HG02870 (cell line): ENCODE data around the gene ZNF609.
"Not testable (repeated sequence)": the region's sequence is repeated elsewhere in the genome, so short reads cannot be mapped to it uniquely, and the experiment has no call there.

Experiments used
- ATAC-seq: cut with Tn5 transposase; IDR thresholded peaks from one replicate; pipeline ENCODE4 v1.9.1; 2021; ENCODE audit warnings: mild to moderate bottlenecking, moderate library complexity; ENCODE audit not compliant: unreplicated experiment

The ZNF609 gene

GRCh38 chr15:64574301-64575017 is 114.1 kb downstream of the ZNF609 start:
- ATAC-seq: no peak

GRCh38 chr15:64580696-64581407 is 120.5 kb downstream of the ZNF609 start:
- no peak for ATAC-seq

- ATAC-seq: no peak
Measured at GRCh38 chr15:64581408-64581761, 121.0 kb downstream of the ZNF609 start.

DNA sequence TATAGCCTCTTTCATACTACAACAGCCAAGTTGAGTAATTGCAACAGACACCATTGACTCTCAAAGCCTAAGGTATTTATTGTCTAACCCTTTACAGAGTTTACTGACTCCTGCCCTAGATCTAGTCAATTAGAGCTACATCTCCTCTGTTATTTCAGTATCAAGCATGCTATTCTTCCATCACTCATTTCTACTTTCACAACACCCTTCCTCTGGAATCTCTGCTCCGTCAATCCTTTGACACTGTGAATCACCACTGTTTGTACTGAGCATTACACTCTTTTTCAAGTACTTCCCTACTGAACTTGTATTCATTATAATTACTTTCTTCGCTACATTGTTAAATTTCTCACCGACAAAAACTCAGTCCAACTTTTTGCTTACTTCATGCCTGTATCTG is 121.8 kb downstream of the ZNF609 start:
- no peak for ATAC-seq

DNA sequence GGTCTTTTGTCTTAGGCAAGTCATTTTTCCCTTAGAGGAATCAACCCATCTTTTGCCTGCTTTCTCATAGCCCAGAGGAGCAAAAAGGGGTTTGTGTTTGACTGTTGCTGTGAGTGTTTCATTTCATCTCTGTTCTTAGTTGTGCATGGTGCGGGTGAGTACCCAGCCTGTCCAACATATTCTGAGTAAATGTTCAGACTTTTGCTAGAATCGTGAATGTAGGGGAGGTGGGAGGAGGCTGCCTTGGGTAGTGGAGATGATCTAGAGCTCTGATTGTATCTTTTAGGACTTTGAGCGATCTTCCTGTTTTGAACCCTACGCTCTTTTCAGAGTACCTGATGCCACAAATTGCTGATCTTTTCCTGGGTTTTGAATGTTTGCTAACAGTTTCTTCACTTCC is 123.1 kb downstream of the ZNF609 start:
- ATAC-seq: no peak

DNA sequence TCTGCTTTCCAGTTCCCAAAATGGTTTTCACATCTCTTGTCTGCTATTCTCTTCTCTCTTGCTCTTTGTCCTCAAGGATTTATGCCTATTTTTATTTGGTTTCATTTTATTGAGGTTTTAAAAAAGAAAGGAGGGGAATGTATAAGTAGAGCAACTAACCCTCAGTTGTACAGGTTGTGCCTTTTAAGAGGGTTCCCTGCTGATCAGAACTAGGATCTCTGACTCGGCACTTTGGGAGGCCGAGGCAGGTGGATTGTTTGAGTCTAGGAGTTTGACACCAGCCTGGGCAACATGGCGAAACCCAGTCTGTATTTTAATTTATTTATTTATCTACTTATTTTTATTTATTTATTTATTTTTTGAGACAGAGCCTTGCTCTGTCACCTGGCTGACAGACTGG is 123.6 kb downstream of the ZNF609 start:
- ATAC-seq: no peak

- no peak for ATAC-seq
Measured at GRCh38 chr15:64586259-64586870, 126.0 kb downstream of the ZNF609 start.

DNA sequence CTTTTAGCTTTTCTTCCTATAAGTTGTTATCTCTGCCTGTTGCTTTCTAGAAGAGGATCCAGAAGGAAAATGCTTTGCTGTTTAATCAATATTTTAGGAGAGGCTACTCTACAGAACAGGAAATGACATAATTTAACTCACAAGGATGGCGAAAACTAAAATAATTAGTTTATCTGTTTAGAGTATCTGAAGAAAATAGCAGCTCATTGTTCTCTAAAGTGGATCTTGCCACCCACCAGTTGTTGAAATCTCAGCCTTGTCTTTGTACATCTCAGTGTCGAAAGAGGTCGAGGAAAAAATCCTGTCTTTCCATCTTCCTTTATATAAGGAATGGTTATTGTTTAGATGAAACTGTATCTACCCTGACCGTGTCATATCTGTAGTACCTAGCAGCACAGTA is 126.6 kb downstream of the ZNF609 start:
- no peak for ATAC-seq

- ATAC-seq: no peak
Measured at GRCh38 chr15:64589435-64590084, 129.2 kb downstream of the ZNF609 start.

GRCh38 chr15:64592845-64593244 is 132.5 kb downstream of the ZNF609 start:
- ATAC-seq: not testable (repeated sequence)

DNA sequence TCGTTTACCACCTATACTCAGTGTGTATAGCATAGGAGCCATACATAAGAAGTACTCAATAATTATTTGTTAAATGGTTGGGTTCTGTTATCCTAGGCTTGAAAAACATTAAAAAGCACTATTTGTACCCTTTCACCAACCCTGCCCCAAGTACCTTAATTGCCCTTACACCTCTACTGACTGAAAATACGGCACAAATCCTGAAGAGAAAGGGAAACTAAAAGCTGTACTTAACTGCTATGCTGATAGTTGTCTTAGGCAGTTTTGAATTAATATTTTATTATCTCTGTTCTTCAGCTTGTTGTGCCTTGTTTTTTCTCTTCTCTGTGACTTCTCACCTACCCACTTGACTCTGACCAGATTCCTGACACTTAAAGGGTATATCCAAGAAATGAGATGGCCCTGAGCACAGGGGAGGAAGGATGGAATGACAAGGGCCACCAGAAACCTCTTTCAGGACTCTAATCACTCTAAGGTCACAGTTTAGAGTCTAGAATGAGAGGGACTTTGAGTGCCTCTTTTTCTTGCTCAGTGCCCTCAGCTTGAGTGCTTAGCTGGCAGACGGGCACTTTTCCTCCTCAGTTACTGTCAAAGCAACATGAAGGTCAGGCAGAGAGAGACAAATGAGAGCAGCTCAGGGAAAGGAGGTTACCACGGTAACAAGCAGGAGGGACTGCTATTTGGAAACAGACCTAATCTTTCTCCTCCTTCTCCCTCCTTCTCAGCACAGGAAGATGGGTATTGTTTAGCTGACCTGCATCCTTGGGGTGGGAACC is 136.5 kb downstream of the ZNF609 start:
- ATAC-seq: no peak

- ATAC-seq: no peak
Measured at GRCh38 chr15:64597477-64597822, 137.1 kb downstream of the ZNF609 start.

- no peak for ATAC-seq
Measured at GRCh38 chr15:64599226-64599625, 138.8 kb downstream of the ZNF609 start.

DNA sequence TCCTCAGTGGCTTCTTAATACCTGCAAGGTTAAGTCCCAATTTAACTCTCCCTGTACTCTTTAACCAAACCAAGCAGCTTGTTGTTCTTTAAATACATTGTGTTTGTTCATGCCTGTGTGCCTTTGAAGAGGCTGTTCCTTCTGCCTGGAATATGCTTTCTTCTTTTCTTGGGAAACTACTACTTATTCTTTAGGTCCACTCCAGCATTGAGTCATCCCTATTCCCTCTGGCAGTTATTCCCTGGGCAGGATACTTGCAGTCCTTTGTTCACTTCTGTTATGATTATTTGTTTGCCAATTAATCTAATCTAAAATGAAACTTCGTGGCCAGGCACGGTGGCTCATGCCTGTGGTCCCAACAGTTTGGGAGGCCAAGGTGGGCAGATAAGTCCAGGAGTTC is 139.3 kb downstream of the ZNF609 start:
- no peak for ATAC-seq

DNA sequence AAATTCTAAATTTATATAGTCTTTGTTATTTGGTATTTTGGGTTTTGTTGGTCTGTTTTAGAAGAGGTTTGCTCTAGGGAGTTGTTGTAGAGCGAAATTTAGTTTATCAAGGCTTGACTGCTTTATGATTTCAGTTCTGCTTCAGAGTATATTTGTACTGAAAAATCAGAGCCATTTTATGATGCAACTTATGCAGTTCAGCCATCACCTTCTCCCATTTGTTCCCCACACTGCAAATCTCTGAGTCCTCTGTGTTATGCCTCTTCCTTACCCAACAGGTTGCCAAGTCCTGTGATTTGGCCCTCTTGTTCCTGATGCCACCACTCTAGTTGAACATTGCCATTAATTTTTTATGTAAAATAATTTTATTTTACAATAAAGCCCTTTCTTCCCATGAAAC is 140.4 kb downstream of the ZNF609 start:
- ATAC-seq: no peak

GRCh38 chr15:64604319-64604718 is 143.9 kb downstream of the ZNF609 start:
- no peak for ATAC-seq

DNA sequence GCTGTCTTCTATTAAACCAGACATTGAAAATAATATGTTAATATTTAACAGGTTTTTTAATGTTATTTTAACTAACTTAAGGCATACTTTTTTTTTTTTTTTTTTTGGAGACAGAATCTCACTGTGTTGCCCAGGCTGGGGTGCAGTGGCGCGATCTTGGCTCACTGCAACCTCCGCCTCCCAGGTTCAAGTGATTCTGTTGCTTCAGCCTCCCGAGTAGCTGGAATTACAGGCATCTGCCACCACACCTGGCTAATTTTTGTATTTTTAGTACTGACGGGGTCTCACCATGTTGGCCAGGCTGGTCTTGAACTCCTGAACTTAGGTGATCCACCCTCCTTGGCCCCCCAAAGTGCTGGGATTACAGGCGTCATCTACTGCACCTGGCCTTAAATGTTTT is 147.0 kb downstream of the ZNF609 start:
- not testable (repeated sequence) for ATAC-seq

DNA sequence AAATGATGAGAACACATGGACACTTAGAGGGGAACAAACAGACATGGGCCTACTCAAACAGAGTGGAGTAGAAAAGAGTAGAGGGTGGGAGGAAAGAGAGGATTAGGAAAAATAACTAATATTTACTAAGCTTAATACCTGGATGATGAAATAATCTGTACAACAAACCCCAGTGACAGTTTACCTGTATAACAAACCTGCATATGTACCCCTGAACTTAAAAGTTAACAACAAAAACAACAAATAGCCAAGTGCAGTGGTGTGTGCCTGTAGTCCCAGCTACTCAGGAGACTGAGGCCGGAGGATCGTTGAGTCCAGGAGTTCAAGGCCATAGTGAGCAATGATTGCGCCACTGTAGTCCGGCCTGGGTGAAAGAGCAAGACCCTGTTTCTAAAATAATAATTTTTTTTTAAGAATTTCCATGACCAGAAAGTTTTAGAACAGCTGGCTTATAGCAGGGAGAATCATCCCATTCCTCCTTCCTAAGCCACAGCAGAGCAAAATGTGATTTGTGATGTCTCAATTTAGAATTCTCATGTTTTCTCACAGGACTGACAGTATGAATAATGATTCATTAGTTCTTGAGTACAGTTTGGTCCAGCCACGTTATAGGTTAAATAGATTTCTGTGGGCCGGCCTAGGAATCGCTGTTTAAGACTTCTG is 150.0 kb downstream of the ZNF609 start:
- ATAC-seq: no peak

DNA sequence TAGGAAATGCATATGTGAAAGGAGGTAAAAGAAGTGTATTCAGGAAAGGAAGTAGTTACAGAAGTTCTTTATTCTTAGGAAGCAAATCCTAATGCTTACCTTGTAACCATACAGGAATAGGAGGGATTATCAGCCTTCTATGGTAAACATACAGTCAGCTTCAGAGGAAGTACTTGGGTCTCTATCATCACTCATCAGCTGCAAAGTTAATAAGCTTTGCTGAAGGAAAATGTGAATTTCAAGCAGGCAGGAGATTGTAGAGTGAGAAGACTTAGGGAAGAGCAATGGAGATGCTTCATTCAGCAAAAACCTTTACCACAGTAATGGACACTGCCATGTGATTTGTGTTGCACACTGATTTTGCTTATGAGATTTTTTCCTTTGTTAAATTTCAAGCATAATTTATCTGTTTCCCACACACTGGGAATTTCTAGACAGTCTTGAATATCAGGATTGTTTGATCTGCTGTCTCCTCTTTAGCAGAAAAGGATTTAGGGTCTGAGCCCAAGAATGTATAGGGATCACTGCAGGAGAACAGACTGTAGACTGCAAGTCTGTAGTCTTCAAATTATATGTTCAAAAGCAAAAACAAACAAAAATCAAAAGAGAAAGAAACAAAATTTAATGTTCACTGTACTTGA is 150.8 kb downstream of the ZNF609 start:
- no peak for ATAC-seq

DNA sequence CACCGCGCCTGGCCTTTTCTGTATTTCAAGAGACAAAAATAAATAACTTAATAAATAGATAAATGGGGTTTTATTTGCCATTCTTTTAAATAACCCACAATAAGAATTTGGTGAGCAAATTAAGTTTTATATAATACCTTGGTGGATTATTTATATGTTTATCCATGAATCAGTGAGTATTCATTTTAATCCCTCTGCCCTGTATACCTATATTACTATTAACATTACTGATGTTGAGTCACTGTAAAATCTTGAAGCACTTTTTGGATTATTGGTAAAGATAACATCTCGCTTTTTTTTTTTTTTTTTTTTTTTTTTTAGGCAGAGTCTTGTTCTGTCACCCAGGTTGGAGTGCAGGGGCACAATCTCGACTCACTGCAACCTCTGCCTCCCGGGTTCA is 154.1 kb downstream of the ZNF609 start:
- ATAC-seq: no peak
